GM21367 (cell line): Measurements from ENCODE around the gene LNX1.

ENCODE experiments used
- ATAC-seq: cut with Tn5 transposase; IDR thresholded peaks from one replicate; pipeline ENCODE4 v1.9.1; 2021; ENCODE audit not compliant: unreplicated experiment

LNX1 gene

DNA sequence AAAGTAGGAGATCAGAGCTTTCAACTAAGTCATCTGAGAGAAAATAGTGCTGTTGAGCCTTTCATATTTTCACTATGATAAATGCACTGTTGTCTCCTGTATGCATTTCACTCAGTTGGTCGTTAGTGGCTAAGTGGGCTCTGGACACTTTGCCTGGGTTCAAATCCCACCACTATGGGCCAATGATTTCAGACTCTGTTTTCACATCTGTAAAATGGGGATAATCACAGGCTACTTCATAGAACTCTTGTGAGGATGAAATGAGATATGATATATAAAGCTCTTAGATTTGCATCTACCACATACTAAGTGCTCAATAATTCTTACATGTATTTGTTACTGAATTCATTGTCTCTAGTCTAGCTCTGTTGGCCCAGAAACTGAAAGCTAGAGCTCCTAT is 16.8 kb downstream of the LNX1 start:
- ATAC-seq = no peak

DNA sequence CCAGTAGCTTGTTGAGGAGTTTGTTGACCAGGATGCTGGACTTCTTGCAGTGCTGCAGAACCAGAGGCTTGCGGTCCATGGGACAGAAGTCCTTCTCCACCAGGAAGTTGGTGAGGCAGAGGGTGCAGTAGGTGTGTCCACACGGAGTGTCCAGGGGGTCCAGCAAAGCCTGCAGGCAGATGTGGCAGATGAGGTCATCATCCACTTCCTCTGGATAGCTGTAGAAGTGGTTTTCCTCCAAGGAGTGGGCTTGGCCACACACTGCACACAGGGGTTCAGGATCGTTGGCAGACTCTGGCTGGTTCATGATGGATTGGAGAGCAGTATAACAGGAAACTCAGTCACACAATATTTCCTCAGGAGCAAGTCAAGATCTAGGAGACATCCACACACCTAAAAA is 17.6 kb downstream of the LNX1 start:
- ATAC-seq = no peak

DNA sequence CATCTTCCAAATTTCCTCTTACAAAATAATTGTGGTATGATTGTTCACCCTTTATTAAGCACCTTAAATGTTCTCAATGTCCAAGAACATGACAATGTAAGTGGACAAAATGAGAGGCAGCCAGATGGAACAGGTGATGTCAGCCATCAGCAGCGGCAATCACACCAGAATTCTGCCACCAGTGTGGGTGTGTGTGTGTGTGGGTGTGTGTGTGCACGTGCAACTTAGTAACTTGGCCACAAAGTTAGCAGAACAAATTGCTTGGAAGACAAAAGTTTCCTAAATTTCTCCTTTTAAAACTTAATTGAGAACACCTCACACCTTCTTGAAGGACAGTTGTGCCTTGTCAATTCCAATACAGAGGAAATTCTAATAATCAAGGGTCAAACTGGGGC is 18.7 kb downstream of the LNX1 start:
- ATAC-seq = no peak

DNA sequence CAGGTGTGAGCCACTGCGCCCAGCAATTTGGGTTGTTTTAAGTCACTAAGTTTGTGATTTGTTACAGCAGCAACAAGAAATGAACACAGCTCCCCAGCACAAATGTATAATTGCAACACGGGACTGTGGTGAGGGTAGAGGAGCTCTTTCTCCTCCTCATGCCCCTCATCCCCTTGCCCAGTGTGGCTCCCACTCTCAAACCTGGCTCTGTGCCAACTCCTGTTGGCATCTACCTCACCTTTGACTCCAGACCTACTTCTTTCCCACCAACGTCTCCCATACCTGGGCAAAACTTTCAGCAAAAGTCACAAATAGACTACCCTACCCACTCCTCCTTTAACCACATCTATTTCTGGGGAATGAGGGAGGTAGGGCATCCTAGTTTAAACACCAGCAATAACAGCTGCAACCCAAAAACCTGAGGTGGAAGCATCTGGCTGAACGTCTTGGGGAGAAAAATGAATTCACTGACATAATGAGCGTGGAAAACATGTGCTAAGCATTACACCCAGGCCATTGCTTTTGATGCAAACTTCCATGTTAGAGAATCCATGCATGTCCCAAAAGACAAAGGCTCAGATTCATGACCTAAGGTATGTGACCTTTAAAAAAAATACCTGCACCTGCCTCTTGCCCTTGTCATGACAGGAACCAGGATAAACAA is 19.2 kb downstream of the LNX1 start:
- no peak for ATAC-seq

DNA sequence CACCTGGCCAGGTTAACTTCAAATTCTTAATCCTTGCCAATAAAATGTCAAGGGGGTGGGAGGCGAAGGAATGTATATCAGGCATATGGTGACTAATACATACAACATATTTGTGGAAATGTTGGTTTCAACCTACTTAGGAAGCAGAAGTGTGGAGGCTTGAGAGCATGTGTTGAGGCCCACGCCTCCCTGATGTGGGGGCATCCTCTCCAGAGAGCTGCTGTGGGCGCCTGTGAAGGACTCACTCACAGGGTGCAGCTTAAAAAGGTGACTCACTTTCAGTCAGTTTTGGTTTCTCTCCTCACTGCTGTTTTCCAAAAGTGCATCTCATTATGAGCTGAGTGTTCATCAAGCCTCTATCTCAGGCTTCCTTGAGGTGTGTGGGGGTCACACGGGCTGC is 27.5 kb downstream of the LNX1 start:
- peak; percentile 91 for ATAC-seq

DNA sequence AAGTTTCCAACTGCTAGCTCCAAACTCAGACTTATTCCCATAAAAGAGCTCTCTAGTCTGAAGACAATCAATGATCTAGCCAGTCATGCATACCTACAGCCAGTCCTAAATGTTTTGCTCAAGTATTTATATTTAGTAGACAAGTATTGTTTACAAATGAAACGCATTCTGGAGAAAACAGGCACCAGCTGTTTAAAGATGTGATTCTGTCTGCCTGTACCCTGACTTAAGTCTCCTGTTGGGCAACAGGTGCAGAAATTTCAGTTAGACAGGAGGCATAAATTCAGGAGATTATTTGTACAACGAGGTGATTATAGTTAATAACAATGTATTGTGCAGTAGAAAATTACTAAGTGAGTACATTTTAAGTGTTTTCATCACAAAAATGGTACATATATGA is 28.9 kb downstream of the LNX1 start:
- no peak for ATAC-seq

DNA sequence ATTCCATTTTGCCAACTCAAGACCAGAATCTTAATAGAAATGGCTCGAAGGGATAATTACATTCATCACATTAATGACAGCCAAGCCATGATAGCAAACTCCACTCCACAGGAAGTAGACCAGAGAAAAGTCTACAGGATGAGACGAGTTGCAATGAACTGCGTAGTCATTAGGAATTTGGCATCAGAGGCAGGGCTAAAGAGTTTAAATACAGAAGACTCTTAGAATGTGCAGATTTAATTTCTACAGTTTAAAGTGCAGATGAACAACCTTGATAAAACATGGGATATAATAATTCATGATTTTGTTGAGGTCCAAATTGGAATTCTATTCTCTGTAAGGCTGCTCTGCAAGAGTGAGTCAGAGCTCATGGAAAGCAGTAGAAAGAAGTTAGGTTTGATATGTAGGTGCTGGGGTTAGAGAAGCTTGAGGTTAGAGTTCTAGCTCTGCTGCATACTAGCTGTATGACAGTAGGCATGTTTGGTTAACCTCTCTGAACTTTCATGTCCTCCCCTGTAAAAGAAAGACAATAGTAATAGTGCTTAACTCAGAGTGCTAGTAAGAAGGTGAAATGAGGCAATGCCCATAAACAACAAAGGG is 32.2 kb downstream of the LNX1 start:
- no peak for ATAC-seq

DNA sequence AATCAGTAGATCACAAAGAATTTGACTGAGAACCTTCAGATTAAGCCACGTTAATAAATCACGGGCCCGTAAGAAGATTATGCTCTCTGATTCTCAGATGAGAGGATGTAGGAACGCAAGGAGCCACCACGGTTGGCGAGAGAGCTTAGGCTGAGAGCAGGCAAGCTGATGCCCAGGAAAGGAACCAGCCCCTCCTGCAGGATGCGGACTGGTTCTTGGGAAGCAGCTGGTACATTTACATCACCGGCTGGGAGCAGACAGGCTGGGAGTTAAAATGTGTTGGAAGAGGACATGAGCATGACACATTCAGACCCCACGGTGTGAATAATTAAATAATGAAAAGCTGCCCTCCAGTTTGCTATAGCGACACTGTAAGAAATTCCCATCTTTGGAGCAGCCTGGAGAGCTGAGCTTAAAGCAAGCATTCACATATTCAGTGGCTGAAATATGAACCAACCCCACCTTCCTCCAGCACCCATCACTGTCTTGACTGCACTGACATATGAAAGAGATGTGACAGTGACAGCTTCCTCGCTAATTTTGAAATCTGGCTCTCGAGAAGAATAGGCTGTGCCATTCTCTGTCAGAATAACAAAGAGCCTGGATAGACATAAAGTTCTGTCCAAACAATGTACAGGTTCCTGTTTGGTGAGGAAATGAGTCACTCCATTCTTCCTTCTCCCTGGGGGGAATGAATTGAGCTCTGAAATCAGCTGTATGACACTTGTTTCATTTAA is 33.1 kb downstream of the LNX1 start:
- ATAC-seq = no peak

DNA sequence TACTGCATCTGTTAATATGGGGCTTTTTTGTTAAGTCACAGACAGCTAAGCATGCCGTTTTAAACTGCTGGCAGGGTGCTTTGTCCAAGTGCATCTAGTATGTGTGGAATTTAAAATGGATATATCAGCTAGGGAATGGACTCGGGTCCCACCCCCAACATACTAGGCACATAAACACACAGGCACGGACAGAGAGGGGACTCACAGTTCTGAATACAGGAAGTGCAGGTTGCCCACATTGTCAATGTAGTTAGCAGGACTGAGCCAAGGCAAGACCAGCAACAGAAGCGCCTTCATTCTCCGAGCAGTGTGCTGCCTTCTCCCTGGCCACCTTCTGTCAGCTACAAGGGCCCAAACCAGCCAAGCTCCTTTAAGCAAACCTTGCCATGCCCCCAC is 33.6 kb downstream of the LNX1 start:
- ATAC-seq = no peak

DNA sequence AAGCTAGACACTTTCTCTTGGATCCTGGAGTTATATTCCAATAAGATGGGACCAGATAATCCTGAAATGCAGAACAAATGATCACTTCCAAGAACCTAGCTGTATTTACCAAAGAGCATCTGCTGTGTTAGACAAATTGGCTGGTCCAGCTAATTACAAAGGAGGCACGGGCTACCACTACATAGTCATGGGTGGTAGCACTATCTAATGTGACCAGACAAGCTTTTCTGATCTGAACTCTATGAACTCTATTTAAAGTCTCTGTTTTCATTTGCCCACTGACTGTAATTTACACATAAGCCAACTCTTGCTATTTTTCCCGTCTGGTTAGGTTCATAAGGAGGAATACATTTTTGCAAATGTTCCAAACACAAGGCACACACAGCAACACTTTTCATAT is 34.6 kb downstream of the LNX1 start:
- ATAC-seq = no peak

DNA sequence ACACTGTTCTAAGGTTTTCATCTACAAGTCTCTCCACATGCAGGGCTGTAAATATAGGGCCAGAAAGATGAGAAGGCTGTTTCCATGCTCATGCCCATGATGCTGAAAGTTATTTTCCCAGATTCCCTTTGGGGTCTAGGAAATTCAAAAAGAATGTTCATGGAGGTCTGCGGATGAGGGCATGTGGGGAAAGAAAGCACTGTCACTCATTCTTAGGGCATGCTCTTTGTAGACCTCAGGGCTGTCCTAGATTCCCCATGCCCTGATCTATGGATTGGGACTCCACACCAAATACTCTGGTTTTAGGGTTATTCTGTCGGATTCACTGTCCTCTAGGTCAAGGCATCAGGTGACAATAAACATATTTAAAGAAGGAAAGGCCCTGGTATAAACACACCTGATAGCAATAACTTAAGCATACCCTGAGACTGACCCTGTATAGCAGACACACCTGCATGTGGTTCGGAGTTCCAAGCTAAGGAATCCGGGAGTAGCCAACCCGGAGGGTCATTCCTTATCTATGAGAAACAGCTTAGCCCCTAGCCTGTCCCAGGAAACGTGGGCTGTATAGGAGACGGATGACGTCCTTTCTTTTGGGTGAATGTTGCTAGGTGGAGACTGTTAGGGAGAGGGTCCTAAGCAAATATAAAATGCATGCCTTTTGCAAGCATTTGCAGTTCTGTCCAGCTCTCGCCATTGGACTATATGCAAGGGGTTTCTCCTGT is 37.6 kb downstream of the LNX1 start:
- no peak for ATAC-seq

DNA sequence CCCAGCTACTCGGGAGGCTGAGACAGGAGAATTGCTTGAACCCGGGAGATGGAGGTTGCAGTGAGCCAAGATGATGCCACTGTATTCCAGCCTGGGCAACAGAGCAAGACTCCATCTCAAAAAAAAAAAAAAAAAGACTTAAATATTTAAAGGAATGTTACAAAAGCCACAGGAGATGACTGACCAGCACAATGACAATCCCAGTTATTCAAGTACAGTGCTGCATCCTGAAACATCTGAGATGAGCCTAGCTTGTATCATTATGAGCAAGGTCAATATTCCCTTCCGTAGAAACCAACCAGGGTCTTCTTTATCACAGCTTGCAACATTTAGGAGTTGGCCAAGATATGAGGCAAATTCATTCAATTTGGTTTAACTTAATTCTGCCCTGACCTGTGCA is 38.6 kb downstream of the LNX1 start:
- no peak for ATAC-seq

DNA sequence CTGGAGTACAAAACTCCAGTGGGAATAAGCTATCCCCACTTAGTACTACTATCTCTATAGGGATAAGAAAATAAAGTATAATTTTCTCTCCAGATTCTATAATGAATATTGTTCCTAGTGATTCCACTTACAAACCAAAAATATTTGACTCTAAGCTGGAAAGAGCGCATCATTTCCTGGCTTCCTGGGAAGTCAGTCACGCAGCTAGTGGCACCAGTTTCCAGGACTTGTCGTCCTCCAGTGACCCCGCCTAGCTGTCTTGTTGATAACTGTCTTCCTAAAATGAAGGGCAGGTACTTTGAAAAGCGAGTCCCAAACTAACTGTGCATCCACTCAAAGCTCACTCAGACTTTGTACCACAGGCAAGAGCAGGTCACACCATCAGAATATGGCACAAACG is 39.3 kb downstream of the LNX1 start:
- ATAC-seq = no peak

DNA sequence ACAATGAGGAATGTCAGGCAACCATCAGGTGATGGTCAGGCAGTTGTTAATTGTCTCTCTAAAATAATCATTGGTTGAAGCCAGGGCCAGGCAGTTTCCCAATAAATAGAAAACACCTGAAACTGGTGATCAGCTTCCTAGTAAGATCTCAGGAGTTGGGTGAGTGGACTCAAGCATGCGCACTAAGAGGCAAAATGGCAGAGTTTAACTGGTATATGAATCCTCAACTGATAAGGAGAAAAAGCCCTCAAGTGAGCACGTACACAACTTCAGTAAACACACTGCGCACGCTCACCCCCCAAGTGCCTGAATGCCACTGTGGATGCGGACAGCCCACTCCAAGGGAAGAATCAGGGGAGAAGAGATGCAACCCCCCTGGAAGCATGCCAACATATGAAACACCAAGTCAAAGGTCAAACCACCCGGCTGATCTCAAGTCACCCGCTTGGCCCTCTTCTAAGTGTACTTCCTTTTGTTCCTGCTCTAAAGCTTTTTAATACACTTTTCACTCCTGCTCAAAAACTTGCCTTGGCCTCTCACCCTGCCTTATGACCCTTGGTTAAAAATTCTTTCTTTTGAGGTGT is 39.9 kb downstream of the LNX1 start:
- ATAC-seq = no peak

DNA sequence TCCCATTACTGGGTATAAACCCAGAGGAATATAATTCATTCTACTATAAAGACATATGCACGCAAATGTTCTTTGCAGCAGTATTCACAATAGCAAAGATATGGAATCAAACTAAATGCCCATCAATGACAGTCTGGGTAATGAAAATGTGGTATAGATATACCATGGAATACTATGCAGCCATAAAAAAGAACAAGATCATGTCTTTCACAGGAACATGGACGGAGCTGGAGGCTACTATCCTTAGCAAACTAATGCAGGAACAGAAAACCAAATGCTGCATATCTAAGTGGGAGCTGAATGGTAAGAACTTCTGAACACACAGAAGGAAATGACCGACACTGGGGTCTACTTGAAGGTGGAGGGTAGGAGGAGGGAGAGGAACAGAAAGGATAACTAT is 42.6 kb downstream of the LNX1 start:
- no peak for ATAC-seq

DNA sequence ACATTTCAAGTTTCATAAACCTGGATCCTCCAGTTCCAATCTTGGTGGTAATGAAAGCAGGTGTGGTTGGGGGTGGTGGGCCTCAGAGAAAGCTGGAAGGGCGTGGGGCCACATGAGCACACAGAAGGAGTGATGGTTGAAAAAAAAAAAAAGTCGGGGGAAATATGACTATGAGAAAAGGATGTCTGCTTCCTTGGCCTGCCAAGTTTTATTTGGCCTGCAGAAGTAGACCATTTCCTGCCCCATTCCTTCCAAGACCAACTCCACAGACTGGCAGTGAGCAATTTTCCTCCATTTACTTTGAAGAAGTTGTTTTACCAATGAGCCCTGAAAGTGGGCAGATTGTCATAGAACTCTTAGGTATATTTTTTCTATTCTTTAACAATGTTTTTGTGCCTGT is 43.3 kb downstream of the LNX1 start:
- no peak for ATAC-seq

DNA sequence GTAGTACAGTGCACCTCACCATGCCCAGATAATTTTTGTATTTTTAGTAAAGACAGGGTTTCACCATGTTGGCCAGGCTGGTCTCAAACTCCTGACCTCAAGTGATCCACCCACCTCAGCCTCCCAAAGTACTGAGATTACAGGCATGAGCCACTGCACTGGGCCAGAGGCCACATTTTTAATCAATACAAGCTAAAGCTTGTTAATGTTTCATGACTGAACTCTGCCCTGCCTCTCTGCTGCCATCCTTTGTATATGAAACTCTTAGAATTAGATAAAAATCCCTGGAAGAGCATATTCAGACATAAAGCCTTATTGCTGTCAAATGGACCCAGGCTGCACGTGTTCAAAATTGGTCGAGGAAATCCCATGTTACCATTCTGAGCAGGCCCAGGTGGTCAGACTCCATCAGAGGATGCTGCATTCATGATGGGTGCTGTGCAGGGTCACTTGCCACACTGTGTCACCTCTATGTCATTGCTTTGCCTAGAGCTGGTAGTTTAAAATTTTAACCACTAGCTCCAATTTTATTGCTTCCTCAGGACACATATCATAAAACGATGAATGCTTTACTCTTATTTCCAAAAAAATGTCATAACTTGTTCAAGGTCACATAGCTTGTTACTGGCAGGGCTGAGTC is 45.2 kb downstream of the LNX1 start:
- ATAC-seq = no peak

DNA sequence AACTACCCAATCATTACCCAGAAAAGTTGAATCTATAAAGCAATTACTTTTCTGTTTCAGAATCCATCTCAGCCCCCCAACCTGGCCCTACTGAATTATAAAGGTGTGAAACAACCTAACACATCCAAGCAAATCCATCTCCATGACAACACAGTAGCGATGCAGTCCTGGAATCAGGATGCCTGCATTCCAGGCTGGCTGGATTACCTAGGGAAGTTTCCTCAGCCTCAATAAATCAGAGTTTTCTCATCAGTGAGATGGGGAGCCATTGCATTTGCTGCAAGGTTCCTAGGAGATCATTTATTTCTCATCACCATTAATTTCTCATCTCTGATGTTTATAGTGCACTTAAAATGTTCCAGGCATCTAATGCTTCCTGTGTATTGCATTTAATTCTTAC is 46.0 kb downstream of the LNX1 start:
- no peak for ATAC-seq

DNA sequence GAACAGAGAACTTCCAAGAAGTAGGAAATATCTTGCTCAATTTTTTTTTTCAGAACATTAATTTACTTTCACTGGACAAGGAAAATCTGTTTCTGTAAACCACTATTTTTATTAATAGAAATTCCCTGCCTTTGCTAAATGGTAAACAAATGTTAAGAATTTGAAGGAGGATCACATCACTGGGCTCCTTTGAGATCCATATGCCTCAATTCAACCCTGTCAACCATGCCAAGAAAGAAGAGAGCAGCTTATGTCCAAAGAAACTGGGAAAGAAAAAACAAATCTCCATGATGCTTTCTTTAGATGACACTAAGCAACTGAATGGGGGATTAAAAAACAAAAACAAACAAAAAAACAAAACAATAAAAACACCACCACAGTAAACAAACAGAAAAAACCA is 47.7 kb downstream of the LNX1 start:
- no peak for ATAC-seq

DNA sequence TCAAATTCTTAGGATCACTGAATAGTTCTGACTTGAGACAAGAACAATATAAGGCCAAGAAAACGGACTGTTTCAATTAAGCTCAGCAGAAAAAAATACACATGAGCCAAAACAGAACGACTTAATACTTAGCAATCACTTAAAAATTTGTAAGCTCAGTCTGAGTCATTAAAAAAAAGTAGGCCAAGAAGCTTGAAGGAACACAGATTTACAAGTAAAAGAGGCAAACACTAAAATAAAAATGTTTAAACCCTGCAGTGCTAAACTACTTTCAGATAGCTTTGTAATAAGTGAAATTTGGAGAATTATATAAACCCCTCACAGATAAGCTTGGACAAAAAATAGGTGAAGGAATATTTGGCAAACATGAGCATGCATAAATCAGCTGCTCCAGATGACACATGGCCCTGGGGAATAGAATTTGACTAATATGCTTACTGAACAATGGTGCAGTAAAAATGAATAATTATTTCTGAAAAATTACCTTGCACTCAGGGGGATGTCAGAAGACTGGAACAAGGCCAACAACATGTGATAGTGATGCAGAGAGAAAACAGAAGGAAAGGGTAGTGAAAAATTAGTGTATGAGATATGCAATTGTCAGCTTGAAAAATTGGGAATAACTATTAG is 49.6 kb downstream of the LNX1 start:
- no peak for ATAC-seq

DNA sequence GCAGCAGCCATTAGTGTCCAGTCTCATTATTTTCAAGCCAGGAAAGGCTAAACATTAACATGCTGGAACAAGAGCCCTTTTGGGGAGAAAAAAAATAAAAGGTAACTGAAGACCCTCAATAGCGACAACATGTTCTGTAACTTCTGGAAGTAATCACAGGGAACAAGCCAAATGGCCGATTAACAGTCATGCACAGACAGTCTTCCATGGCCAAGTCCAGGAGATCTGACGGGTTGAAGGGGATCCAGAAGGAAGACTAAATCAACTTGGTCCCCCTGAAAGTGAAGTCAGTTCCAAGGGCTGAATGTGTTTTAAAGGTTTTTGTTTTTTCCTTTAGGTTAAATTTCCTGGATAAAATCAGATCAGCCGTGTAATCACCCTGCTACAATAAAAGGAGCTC is 52.5 kb downstream of the LNX1 start:
- ATAC-seq = no peak
